Testis (tissue), 3 donors: ENCODE results near the gene PFKFB3. TPM values are rescaled to one million over a fixed set of nuclear protein-coding genes. Genes with fewer than 3 reads are reported as not detected.

ENCODE experiments used
- DNase-seq: peaks from one replicate; pipeline ENCODE4 v3.0.0-alpha.2; 2019
- H3K27ac ChIP-seq, 2 donors: fragments of 200-600 bp; sonication (generic); one replicate each; pipeline ENCODE4 v1.5.1; 2019
- H3K27me3 ChIP-seq: fragments of 200-600 bp; sonication (generic); one replicate; pipeline ENCODE4 v1.5.1; 2019
- H3K36me3 ChIP-seq: fragments of 200-600 bp; sonication (generic); one replicate; pipeline ENCODE4 v1.5.1; 2017; ENCODE audit warnings: low read depth; ENCODE audit errors: missing control alignments
- H3K4me1 ChIP-seq: fragments of 200-600 bp; sonication (generic); one replicate; pipeline ENCODE4 v1.5.1; 2019
- H3K4me3 ChIP-seq, 2 donors: fragments of 200-600 bp; sonication (generic); one replicate each; pipeline ENCODE4 v1.5.1; 2017 to 2019
- H3K9me3 ChIP-seq: fragments of 200-600 bp; sonication (generic); one replicate; pipeline ENCODE4 v1.5.1; 2017
- CTCF ChIP-seq, 3 experiments: fragments of 450-650 bp in 2 of 3; fragments of 200-600 bp in 1 of 3; sonication (generic) in 1 of 3; IDR thresholded peaks; one replicate each; pipeline ENCODE4 v1.5.1; 2016 to 2019; ENCODE audit warnings: antibody characterized with exemption in 3 of 3, mild to moderate bottlenecking in 2 of 3, moderate library complexity in 1 of 3
- POLR2A ChIP-seq: fragments of 450-650 bp; IDR thresholded peaks from one replicate; pipeline ENCODE4 v1.6.1; 2017; ENCODE audit warnings: antibody characterized with exemption, mild to moderate bottlenecking, moderate library complexity
- WGBS, 2 donors: methylation state at CpG; one replicate each; pipeline ENCODE4 v1.1.5; 2018; 5-methylcytosine and 5-hydroxymethylcytosine counted together
- intact Hi-C: fragments of 100-400 bp; cut with DNase I; formaldehyde crosslinking; loops from one replicate; pipeline ENCODE4 v1.15.1; 2023; ENCODE audit warnings: low total_unique reads
- polyA plus RNA-seq: library from polyadenylated mRNA; stranded (reverse); fragments of 350-450 nt; fragmentation: Illumina TruSeq; extraction: RNeasy Lipid Tissue Mini Kit (QIAGEN cat#74804); gene quantifications from one replicate; pipeline ENCODE4 v1.2.3, GENCODE V29; 2014; ENCODE audit warnings: low read depth, low replicate concordance; ENCODE audit not compliant: insufficient read depth
- total RNA-seq, 2 donors: library from RNA; depleted of rRNA; stranded (reverse); fragments of >200 nt; gene quantifications; one replicate each; pipeline ENCODE4 v1.2.3, GENCODE V29; 2016

The PFKFB3 gene
- total and polyA plus RNA-seq, 3 donors from 2014 or later = 31.7 to 65.3 (median 53.9) TPM

GRCh38 chr10:6176691-6177231, 26.0 kb upstream of the PFKFB3 start:
- Histone ChIP-seq H3K36me3 (no peaks in the 10 kb centered on the region), H3K4me3 (no peak overlapping the region), H3K9me3 (no peaks in the 10 kb centered on the region), H3K27ac (peak overlapping the region; percentile 11 to 31), H3K27me3 (no peaks in the 10 kb centered on the region), H3K4me1 (peaks cover 67% of the 10 kb centered on the region)
- no peak for TF ChIP-seq POLR2A
- TF ChIP-seq CTCF (IDR thresholded peaks at IDR 0.05) = no peak
- intact Hi-C loops = no loop called here
- DNase-seq = no peak
- 75 to 82% methylated on average over 8 of the region's 8 CpGs for WGBS, 2 donors

- no peaks in the 10 kb centered on the region for H3K9me3 ChIP-seq
- intact Hi-C loops = no loop called here
- no peaks in the 10 kb centered on the region for H3K36me3 ChIP-seq
- TF ChIP-seq POLR2A (no peak), CTCF (IDR thresholded peaks at IDR 0.05) (no peak)
- WGBS, 2 donors = 65 to 68% methylated on average over 7 to 9 of the region's 9 CpGs
- H3K4me3 ChIP-seq = no peak overlapping the region
- no peaks in the 10 kb centered on the region for H3K27me3 ChIP-seq
- DNase-seq = no peak
- H3K4me1 ChIP-seq = peaks cover 69% of the 10 kb centered on the region
- no peak overlapping the region for H3K27ac ChIP-seq
These were observed 24.9 kb upstream of the PFKFB3 start for GRCh38 chr10:6177880-6178281.

- H3K27ac ChIP-seq = no peak overlapping the region
- H3K36me3 ChIP-seq = no peaks in the 10 kb centered on the region
- H3K4me1 ChIP-seq = peaks cover 63% of the 10 kb centered on the region
- DNase-seq = no peak
- H3K27me3 ChIP-seq = no peaks in the 10 kb centered on the region
- no peaks in the 10 kb centered on the region for H3K9me3 ChIP-seq
- intact Hi-C loops = no loop called here
- 50 to 51% methylated on average over 9 to 17 of the region's 17 CpGs for WGBS, 2 donors
- no peak overlapping the region for H3K4me3 ChIP-seq
- no peak for TF ChIP-seq CTCF (IDR thresholded peaks at IDR 0.05)
- no peak for TF ChIP-seq POLR2A
These were observed 24.2 kb upstream of the PFKFB3 start for GRCh38 chr10:6178581-6178980.

GRCh38 chr10:6179078-6179477, 23.7 kb upstream of the PFKFB3 start:
- TF ChIP-seq CTCF (IDR thresholded peaks at IDR 0.05) = no peak
- no peak for TF ChIP-seq POLR2A
- Histone ChIP-seq H3K4me3 (no peak overlapping the region), H3K4me1 (peaks cover 58% of the 10 kb centered on the region), H3K27me3 (no peaks in the 10 kb centered on the region), H3K36me3 (no peaks in the 10 kb centered on the region), H3K9me3 (no peaks in the 10 kb centered on the region), H3K27ac (no peak overlapping the region)
- intact Hi-C loops = no loop called here
- 35 to 61% methylated on average over 8 of the region's 8 CpGs for WGBS, 2 donors
- DNase-seq = no peak

GRCh38 chr10:6180480-6181110, 22.1 kb upstream of the PFKFB3 start:
- Histone ChIP-seq H3K36me3 (no peaks in the 10 kb centered on the region), H3K4me1 (peaks cover 50% of the 10 kb centered on the region), H3K9me3 (no peaks in the 10 kb centered on the region), H3K27ac (peak overlapping the region in 1 of 2 donors; percentile 10), H3K4me3 (no peak overlapping the region), H3K27me3 (no peaks in the 10 kb centered on the region)
- intact Hi-C loops = no loop called here
- TF ChIP-seq CTCF (IDR thresholded peaks at IDR 0.05) = no peak
- no peak for TF ChIP-seq POLR2A
- DNase-seq = no peak
- WGBS, 2 donors = 69 to 81% methylated on average over 4 of the region's 4 CpGs
